Astrocyte (in vitro differentiated cells and primary cell): ENCODE data around the gene GPER1. TPM values are rescaled to one million over a fixed set of nuclear protein-coding genes. Genes with fewer than 3 reads are reported as not detected.

ENCODE experiments used
- DNase-seq: peaks from one replicate; pipeline ENCODE4 v3.0.0-alpha.2; 2010; ENCODE audit warnings: low read depth
- FAIRE-seq: peaks from 2 replicates; lab custom pipeline; 2011; peaks lifted over from hg19 to GRCh38; lab: Jason Lieb, UNC
- H2AFZ ChIP-seq: 2 replicates; pipeline ENCODE4 v1.6.0; 2012; ENCODE audit warnings: low read depth, low read length, inconsistent platforms
- H3K27ac ChIP-seq: 2 replicates; pipeline ENCODE4 v1.5.1; 2011; ENCODE audit warnings: low read depth, low read length, inconsistent platforms
- H3K27me3 ChIP-seq: 2 replicates; pipeline ENCODE4 v1.6.0; 2011; ENCODE audit warnings: low read length, inconsistent platforms; ENCODE audit not compliant: insufficient read depth
- H3K36me3 ChIP-seq: 2 replicates; pipeline ENCODE4 v1.5.1; 2011; ENCODE audit warnings: low read length, inconsistent platforms; ENCODE audit not compliant: insufficient read depth
- H3K4me1 ChIP-seq: 2 replicates; pipeline ENCODE4 v1.5.1; 2011; ENCODE audit warnings: low read length, inconsistent platforms; ENCODE audit not compliant: insufficient read depth
- H3K4me2 ChIP-seq: 2 replicates; pipeline ENCODE4 v1.6.0; 2012; ENCODE audit warnings: low read length, inconsistent platforms
- H3K4me3 ChIP-seq: 2 replicates; pipeline ENCODE4 v1.5.1; 2011; ENCODE audit warnings: low read depth, mild to moderate bottlenecking, low read length, inconsistent platforms; ENCODE audit not compliant: insufficient read depth
- H3K79me2 ChIP-seq: 2 replicates; pipeline ENCODE4 v1.6.0; 2012; ENCODE audit warnings: mild to moderate bottlenecking, low read length, inconsistent platforms; ENCODE audit not compliant: insufficient read depth
- H3K9ac ChIP-seq: 2 replicates; pipeline ENCODE4 v1.6.0; 2012; ENCODE audit warnings: mild to moderate bottlenecking, low read length, inconsistent platforms
- H3K9me3 ChIP-seq: 2 replicates; pipeline ENCODE4 v1.5.1; 2012; ENCODE audit warnings: low read depth, mild to moderate bottlenecking, low read length, inconsistent platforms; ENCODE audit not compliant: insufficient read depth
- H4K20me1 ChIP-seq: 2 replicates; pipeline ENCODE4 v1.6.0; 2012; ENCODE audit warnings: low read length, inconsistent platforms; ENCODE audit not compliant: insufficient read depth
- H3K27ac Mint-ChIP-seq: one replicate; pipeline ENCODE4 v1.8.0; 2021; ENCODE audit warnings: mild to moderate bottlenecking, mixed read lengths; ENCODE audit not compliant: unreplicated experiment
- H3K27me3 Mint-ChIP-seq: one replicate; pipeline ENCODE4 v1.8.0; 2021; ENCODE audit warnings: low read depth, mixed read lengths; ENCODE audit not compliant: unreplicated experiment
- H3K36me3 Mint-ChIP-seq: one replicate; pipeline ENCODE4 v1.8.0; 2021; ENCODE audit warnings: low read depth, mixed read lengths; ENCODE audit not compliant: unreplicated experiment
- H3K4me1 Mint-ChIP-seq: one replicate; pipeline ENCODE4 v1.8.0; 2021; ENCODE audit warnings: low read depth, mixed read lengths; ENCODE audit not compliant: unreplicated experiment
- H3K4me3 Mint-ChIP-seq: one replicate; pipeline ENCODE4 v1.8.0; 2021; ENCODE audit warnings: mild to moderate bottlenecking, moderate library complexity, mixed read lengths; ENCODE audit not compliant: unreplicated experiment
- H3K9me3 Mint-ChIP-seq: one replicate; pipeline ENCODE4 v1.8.0; 2021; ENCODE audit warnings: mild to moderate bottlenecking, mixed read lengths; ENCODE audit not compliant: unreplicated experiment
- EZH2 ChIP-seq: IDR thresholded peaks from 2 replicates; pipeline ENCODE4 v1.6.1; 2012; ENCODE audit warnings: mild to moderate bottlenecking, low read length, inconsistent platforms; ENCODE audit not compliant: insufficient read depth
- total RNA-seq: library from RNA; stranded (reverse); gene quantifications from 2 replicates; pipeline ENCODE4 v1.2.1, GENCODE V29; 2021
- TF ChIP-seq, protein P1 (sequence below): IDR thresholded peaks from 2 replicates; pipeline ENCODE4 v1.5.1; 2011; ENCODE audit warnings: low read depth, mild to moderate bottlenecking, inconsistent platforms, low read length, moderate library complexity; ENCODE audit not compliant: insufficient read depth

GPER1 gene
- total RNA-seq, 1 donor from 2014 or later: 17.4 TPM

DNA sequence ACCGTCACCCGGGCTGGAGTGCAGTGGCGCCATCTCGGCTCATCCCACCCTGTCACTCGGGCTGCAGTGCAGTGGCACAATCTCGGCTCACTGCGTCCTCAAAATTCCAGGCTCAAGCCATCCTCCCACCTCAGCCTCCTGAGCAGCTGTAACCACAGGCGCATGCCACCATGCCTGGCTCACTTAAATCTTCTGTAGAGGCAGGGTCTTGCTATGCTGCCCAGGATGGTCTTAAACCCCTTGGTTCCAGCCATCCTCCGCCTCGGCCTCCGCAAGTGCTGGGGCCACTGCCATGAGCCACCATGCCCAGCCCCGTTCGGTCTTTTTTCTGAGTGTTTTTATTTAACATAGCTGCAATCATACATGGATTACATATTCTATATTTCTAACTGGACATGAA is 41.5 kb downstream of the GPER1 start:
- H3K4me1 Mint-ChIP-seq: no peaks in the 10 kb centered on the region
- Histone ChIP-seq H3K4me2 (no peak overlapping the region), H3K27me3 (no peaks in the 10 kb centered on the region), H3K9ac (no peak overlapping the region), H3K36me3 (peaks cover 5% of the 10 kb centered on the region), H3K79me2 (peaks cover 12% of the 10 kb centered on the region), H3K4me1 (peaks cover 4% of the 10 kb centered on the region), H3K4me3 (no peak overlapping the region), H4K20me1 (peaks cover 12% of the 10 kb centered on the region), H3K27ac (no peak overlapping the region), H2AFZ (no peak overlapping the region), H3K9me3 (no peaks in the 10 kb centered on the region)
- H3K36me3 Mint-ChIP-seq: peaks cover 18% of the 10 kb centered on the region
- H3K27ac Mint-ChIP-seq: no peak overlapping the region
- DNase-seq (no peak), FAIRE-seq (no peak)
- H3K9me3 Mint-ChIP-seq: no peaks in the 10 kb centered on the region
- H3K4me3 Mint-ChIP-seq: no peak overlapping the region
- TF ChIP-seq, protein P1, sequence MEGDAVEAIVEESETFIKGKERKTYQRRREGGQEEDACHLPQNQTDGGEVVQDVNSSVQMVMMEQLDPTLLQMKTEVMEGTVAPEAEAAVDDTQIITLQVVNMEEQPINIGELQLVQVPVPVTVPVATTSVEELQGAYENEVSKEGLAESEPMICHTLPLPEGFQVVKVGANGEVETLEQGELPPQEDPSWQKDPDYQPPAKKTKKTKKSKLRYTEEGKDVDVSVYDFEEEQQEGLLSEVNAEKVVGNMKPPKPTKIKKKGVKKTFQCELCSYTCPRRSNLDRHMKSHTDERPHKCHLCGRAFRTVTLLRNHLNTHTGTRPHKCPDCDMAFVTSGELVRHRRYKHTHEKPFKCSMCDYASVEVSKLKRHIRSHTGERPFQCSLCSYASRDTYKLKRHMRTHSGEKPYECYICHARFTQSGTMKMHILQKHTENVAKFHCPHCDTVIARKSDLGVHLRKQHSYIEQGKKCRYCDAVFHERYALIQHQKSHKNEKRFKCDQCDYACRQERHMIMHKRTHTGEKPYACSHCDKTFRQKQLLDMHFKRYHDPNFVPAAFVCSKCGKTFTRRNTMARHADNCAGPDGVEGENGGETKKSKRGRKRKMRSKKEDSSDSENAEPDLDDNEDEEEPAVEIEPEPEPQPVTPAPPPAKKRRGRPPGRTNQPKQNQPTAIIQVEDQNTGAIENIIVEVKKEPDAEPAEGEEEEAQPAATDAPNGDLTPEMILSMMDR: no peak
- no peak for TF ChIP-seq EZH2
- H3K27me3 Mint-ChIP-seq: no peaks in the 10 kb centered on the region

DNA sequence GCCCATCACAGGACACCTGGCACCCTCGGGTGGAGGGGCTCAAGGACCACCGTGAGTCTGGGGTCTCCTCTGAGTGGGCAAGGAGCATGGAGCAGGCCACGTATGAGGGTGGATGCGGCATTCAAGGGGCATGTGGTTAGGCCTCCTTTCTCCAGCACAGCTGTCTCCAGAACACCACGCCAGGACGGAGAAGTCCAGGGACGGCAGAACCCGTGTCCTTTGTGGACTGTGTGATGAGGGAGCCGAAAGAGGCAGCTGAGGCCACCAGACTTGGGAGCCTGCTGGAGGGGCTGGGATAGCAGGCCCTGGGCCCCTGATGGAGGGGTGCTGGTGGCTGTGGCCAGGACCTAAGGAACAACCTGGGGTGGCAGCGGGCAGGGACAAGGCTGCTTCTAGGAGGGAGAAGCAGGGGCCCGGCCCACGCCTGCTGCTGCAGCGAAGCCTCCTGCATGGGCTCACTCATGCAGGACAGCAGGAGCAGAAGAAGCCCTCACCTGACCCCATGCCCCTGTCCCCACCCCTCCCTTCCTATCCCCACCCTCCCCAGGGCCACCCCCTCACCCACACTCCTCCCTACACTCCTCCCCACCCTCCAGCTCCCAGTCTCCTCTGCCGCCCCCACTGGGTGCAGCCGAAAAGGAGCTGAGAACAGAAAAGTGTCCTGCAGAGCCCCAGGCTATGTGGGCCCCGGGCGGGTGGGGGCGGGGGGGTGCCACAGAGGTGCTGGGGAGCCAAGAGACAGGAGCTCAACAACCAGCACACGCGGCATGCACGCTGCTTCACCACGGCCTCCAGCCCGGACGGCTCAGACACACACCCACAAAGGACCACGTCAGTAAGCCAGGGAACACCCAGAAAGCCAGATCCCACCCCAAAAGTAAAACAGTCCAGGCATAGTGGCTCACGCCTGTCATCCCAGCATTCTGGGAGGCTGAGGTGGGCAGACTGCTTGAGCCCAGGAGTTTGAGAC is 42.4 kb downstream of the GPER1 start:
- H3K79me2 ChIP-seq: peaks cover 13% of the 10 kb centered on the region
- no peaks in the 10 kb centered on the region for H3K9me3 Mint-ChIP-seq
- TF ChIP-seq, protein P1: no peak
- no peak for TF ChIP-seq EZH2
- H3K27me3 ChIP-seq: no peaks in the 10 kb centered on the region
- no peak for DNase-seq
- no peak overlapping the region for H3K4me3 Mint-ChIP-seq
- peaks cover 18% of the 10 kb centered on the region for H3K36me3 Mint-ChIP-seq
- no peak overlapping the region for H3K9ac ChIP-seq
- H3K27me3 Mint-ChIP-seq: no peaks in the 10 kb centered on the region
- no peaks in the 10 kb centered on the region for H3K9me3 ChIP-seq
- no peak overlapping the region for H3K4me3 ChIP-seq
- H4K20me1 ChIP-seq: peaks cover 8% of the 10 kb centered on the region
- H3K4me2 ChIP-seq: no peak overlapping the region
- H3K27ac Mint-ChIP-seq: no peak overlapping the region
- peaks cover 5% of the 10 kb centered on the region for H3K36me3 ChIP-seq
- H3K27ac ChIP-seq: no peak overlapping the region
- no peak overlapping the region for H2AFZ ChIP-seq
- H3K4me1 Mint-ChIP-seq: no peaks in the 10 kb centered on the region
- no peaks in the 10 kb centered on the region for H3K4me1 ChIP-seq
- FAIRE-seq: no peak
